ENCODE results near the gene TSR1.
"Not testable (repeated sequence)": the region's sequence is repeated elsewhere in the genome, so short reads cannot be mapped to it uniquely, and the experiment has no call there.

TSR1 gene

GRCh38 chr17:2335726-2336214 lies 487 bp downstream of the TSR1 start:
- no peak for DNase-seq

DNA sequence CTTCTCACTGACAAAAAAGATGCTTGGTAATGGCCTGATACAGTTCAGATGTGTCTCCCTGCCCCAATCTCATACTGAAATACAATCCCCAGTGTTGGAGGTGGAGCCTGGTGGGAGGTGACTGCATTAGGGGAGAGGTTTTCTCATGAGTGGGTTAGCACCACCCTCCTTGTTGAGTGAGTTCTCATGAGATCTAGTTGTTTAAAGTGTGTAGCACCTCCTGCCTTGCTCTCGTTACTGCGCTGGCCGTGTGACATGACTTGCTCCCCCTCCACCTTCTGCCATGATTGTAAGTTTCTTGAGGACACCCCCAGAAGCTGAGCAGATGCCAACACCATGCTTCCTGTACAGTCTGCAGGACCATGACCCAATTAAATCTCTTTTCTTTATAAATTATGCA lies 5.0 kb downstream of the TSR1 start:
- DNase-seq: no peak

GRCh38 chr17:2323629-2324314 lies 12.5 kb downstream of the TSR1 start:
- DNase-seq: no peak

- DNase-seq: no peak
Observed at GRCh38 chr17:2321399-2321798, 14.9 kb downstream of the TSR1 start.

DNA sequence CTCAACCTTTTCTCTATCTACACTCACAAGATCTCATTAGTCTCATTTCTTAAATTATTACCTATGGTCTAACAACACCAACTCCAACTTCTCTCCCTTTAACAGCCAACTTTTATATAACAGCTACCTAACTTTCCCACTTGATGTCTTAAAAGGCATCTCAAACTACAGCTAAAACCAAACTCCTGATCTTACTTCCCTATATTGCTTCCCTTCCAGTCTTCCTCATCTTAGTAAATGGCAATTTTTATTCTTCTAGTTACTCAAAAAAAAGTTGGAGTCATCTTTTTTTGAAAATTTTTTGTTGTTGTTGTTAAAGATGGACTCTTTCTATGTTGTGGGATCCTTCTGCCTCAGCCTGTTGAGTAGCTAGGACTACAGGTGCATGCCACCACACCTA lies 17.2 kb downstream of the TSR1 start:
- DNase-seq: no peak

GRCh38 chr17:2317796-2318195 lies 18.5 kb downstream of the TSR1 start:
- DNase-seq: no peak

GRCh38 chr17:2316916-2317205 lies 19.4 kb downstream of the TSR1 start:
- not testable (repeated sequence) for DNase-seq

DNA sequence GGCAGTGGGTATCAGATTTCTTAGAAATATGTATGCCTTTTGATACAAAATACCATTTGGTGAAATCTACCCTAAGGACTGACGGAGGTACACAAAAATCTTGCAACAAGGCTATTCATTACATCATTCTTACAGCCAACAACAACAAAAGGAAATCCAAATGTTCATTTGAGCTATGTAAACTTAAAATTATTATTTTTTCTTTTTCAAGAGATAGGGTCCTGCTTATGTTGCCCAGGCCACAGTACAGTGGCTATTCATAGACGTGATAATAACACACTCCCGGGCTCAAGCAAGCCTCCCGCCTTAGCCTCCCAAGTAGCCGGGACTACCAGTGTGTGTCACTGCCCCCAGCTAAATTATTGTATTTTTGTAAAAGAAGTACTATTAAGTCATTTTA lies 23.5 kb downstream of the TSR1 start:
- no peak for DNase-seq

GRCh38 chr17:2309338-2310154 lies 26.7 kb downstream of the TSR1 start:
- no peak for DNase-seq

DNA sequence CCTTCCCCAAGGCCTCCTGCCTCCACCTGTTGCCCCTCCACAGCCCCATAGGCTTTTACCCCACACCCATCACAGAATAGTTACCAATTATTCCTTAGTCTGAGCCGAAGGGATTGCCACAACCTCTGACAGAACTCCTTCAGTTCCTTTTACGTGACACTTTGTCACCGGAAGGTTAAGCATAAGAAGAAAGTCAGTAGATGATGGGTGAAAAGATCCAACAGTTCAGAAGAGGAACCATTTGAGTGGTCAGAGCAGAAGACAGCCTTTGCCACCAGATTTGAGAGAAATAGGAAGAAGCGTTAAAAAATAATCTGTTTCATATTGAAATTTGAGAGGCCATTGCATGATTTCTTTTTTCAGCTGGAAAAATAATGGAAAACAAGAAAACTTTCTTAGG lies 31.3 kb downstream of the TSR1 start:
- DNase-seq: no peak

DNA sequence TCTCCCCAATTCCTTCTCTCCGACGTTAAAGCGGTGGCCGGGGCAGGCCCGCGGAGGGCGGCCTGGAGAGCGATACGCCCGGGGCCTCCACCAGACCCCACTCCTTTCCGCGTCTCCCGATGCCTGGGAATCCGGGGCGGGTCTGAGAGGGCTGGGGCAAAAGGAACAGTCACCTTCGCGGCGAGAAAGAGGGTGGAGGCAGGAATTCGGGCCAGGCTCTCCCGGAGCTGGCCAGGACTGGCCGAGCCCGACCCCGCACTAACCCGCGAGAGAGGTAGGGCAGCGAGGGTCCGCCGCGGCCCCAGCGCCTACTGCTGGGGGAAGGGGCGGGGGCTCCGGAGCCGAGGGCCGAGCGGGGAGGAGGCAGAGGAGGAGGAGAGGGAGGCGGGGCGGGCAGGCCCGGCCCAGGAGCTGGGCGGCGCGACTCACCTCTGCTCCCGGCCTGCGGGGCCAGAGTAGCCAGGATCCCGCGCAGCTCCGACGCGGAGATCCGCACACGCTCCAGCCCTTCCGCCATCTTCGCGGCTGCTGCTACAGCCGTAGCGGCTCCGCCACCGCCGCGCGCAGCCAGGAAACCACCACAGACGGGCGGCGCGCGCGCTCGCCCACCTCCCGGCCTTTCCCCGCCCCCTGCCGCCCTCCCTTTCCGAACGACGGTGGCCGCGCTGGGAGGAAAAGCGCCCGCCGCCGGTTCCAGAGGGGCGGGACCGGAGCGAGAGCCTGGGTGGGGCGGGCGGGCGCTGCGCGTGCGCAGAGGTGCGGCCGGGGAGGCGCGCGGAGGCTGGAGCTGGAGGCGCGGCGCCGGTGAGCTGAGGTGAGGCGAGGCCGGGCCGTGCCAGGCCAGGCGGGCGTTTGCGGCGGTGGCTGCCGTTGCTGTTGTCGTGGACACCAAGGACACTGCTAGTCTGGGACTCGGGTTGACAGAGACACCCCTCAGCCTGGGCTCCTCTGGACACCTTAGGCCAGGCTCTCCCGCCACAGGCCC lies 32.8 kb downstream of the TSR1 start, which contains the start of the genes SMG6 and SRR:
TSS of gene SMG6 (minus strand) at position 582 of the 985 bp plus-strand sequence. CDS start at position 517, 65 bp downstream.
TSS of gene SRR (plus strand) at position 747 of the 985 bp plus-strand sequence. CDS start 11,611 bp downstream, outside the sequence.
- peak; percentile 79 for DNase-seq

- no peak for DNase-seq
Observed at GRCh38 chr17:2302778-2303203, 33.5 kb downstream of the TSR1 start.

- no peak for DNase-seq
Observed at GRCh38 chr17:2299756-2300155, 36.5 kb downstream of the TSR1 start.

- no peak for DNase-seq
Observed at GRCh38 chr17:2299136-2299535, 37.1 kb downstream of the TSR1 start.

DNA sequence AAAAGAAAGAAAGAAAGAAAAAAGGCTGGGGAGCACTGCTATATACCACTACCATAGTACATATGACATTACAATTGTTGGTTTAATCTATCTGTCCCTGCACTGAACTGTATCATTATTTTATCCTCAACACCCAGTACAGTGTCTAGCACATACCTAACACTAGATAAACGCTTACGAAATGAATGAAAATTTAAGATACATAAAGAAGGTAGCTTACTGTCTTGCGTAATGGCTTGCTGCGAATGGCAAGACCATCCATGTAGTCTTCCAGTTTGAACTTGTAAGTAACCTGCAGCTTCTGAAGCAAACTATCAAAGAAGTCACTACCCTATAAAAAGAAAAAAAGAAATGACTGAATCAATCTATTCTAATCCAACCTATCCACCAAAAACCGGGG lies 39.2 kb downstream of the TSR1 start:
- no peak for DNase-seq

- no peak for DNase-seq
Observed at GRCh38 chr17:2295575-2295974, 40.7 kb downstream of the TSR1 start.

DNA sequence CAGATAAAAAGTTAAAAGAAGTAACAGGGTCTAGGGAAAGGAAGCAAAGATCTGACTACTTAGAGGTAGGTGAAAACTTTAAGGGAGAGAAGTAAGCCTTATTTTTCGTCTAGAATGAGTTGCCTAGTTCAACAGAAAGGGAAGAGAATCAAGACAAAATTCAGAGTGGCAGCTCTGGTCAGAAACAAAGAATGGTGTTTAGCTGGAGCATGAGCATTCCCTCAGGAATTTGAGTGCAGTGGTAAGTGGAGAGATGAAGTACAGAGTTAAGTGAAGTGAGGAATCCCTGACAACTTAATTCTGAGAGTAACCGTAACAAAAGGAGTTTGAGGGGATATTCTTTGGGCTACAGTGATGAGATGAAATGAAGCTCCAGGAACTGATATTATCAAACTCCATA lies 44.2 kb downstream of the TSR1 start:
- no peak for DNase-seq

- DNase-seq: no peak
Observed at GRCh38 chr17:2289878-2290478, 46.3 kb downstream of the TSR1 start.

- DNase-seq: no peak
Observed at GRCh38 chr17:2283302-2283701, 53.0 kb downstream of the TSR1 start.

DNA sequence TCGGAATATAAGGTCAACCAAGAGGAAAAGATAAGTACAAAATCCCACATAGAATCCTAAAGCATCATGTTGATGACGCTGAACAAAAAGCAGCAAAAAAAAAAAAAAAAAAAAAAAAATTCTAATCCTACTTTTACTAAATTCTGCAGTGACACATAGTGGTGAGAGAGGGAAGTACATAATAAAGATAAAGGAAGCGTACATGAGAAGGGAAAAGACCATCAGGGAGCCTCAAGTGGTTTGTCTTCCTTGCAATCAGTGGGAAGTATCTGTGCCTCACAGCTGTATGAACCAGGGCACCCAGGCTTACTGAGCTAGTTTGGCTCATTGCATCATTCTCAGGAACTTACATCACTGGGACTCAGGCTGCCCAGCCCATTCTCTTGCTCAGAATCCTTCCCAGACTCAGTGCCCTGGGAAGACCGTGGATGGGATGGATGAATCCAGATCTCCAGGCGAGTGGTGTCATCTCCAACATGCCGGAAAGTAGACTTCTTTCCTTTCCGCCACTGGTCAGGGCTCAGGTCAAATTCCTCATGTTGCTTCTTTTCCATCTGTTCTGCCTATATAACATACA lies 53.9 kb downstream of the TSR1 start:
- peak; percentile 70 for DNase-seq

DNA sequence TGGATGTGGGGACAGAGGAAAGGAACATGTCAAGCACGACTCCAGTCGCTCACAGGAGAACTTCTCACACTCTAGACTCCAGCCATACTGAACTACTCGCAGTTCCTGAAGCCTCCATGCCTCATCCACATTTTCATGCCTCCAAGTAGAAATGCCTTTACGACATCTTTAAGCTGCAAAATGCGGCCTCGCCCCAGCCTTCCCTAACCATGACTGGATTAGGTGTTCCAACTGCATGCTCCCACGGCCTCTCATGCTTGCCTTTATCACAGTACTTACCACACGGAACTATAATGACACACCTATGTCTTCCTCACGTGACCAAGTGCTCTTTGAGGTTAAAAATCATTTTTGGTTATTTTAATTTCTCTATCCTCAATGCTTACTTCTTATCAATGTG lies 56.5 kb downstream of the TSR1 start:
- no peak for DNase-seq
